Heart left ventricle (tissue), 16 donors: Measurements from ENCODE around the gene CEACAM21. TPM values are rescaled to one million over a fixed set of nuclear protein-coding genes. Genes with fewer than 3 reads are reported as not detected.

Source experiments
- ATAC-seq, 4 donors: fragments of 200-7000 bp; cut with Tn5 transposase; one replicate each; pipeline ENCODE4 v1.9.1; 2020 to 2022; ENCODE audit warnings: moderate library complexity in 4 of 4, mild to moderate bottlenecking in 3 of 4, moderate number of reproducible peaks in 1 of 4
- DNase-seq, 5 donors: peaks; one replicate each; pipeline ENCODE4 v3.0.0-alpha.2; 2020
- H3K27ac ChIP-seq, 12 donors: fragments of 200-600 bp; sonication (generic) in 4 of 12; one replicate each; pipeline versions ENCODE4 v1.5.0 to v1.8.0; 2016 to 2022; ENCODE audit warnings: mild to moderate bottlenecking in 2 of 12
- H3K27me3 ChIP-seq, 9 donors: fragments of 200-600 bp; sonication (generic) in 2 of 9; one replicate each; pipeline versions ENCODE4 v1.5.1 to v1.8.0; 2016 to 2022; ENCODE audit warnings: mild to moderate bottlenecking in 3 of 9
- H3K36me3 ChIP-seq, 9 donors: fragments of 200-600 bp; sonication (generic) in 2 of 9; one replicate each; pipeline versions ENCODE4 v1.5.0 to v1.8.0; 2018 to 2022; ENCODE audit warnings: mild to moderate bottlenecking in 2 of 9
- H3K4me1 ChIP-seq, 12 donors: fragments of 200-600 bp; sonication (generic) in 4 of 12; one replicate each; pipeline versions ENCODE4 v1.5.0 to v1.8.0; 2016 to 2022; ENCODE audit warnings: mild to moderate bottlenecking in 3 of 12
- H3K4me3 ChIP-seq, 12 donors: fragments of 200-600 bp; sonication (generic) in 4 of 12; one replicate each; pipeline versions ENCODE4 v1.5.0 to v1.8.0; 2017 to 2022; ENCODE audit warnings: mild to moderate bottlenecking in 9 of 12, moderate library complexity in 4 of 12
- H3K9me3 ChIP-seq, 12 donors: fragments of 200-600 bp; sonication (generic) in 4 of 12; one replicate each; pipeline versions ENCODE4 v1.5.0 to v1.8.0; 2016 to 2022; ENCODE audit warnings: mild to moderate bottlenecking in 1 of 12
- POLR2A ChIP-seq, 2 donors: fragments of 450-650 bp; IDR thresholded peaks; one replicate each; pipeline ENCODE4 v1.6.1; 2017; ENCODE audit warnings: antibody characterized with exemption in 2 of 2, mild to moderate bottlenecking in 2 of 2, moderate library complexity in 2 of 2
- WGBS, 4 donors: extraction: QIAGEN DNeasy Blood & Tissue Kit in 2 of 4; methylation state at CpG; one replicate each; pipeline versions ENCODE4 v1.1.5 to v1.1.7; 2013 to 2018; 5-methylcytosine and 5-hydroxymethylcytosine counted together
- intact Hi-C, 10 donors: fragments of 100-400 bp; cut with DNase I; formaldehyde crosslinking; loops; one replicate each; pipeline versions ENCODE4 v1.11.1 to v1.14.2; 2022
- polyA plus RNA-seq, 2 donors: library from polyadenylated mRNA; stranded (reverse); fragments of 200-250 nt; gene quantifications; one replicate each; pipeline ENCODE4 v1.2.3, GENCODE V29; 2013
- total RNA-seq, 9 donors: library from RNA; depleted of rRNA in 2 of 9; stranded (reverse); fragments of >200 nt in 2 of 9; fragmentation: NEBNext Ultra II Directional in 3 of 9; extraction: Animal tissue kit (Norgen Biotek cat#: 25700) in 3 of 9; gene quantifications; one replicate each; pipeline versions ENCODE4 v1.1.0 to v1.2.4, GENCODE V29; 2016 to 2023
- TF ChIP-seq, protein P1 (sequence below), 12 donors: fragments of 200-600 bp; sonication (generic) in 4 of 12; IDR thresholded peaks; one replicate each; pipeline versions ENCODE4 v1.5.0 to v1.8.0; 2018 to 2022; ENCODE audit warnings: antibody characterized with exemption in 12 of 12, mild to moderate bottlenecking in 5 of 12
- donor health status: ischemic (EF 13 %, LVEDD 7.1; RV severe dilation, severe dysfunction).
- donor health status: healthy with polysubstance abuse.
- donor health status: DM: no; HTN: yes; CAD: no.
- donor health status: DM: no; HTN: no; CAD: no.
- donor health status: ischemic (EF 25% LVEDD 6.9; RV normal size, moderate dysfunction).
- donor health status: ischemic (EF 25% LVEDD 5.7; RV mildly dilated, moderate dysfunction).
- donor health status: healthy.
- donor health status: DM: yes; HTN: yes; CAD: no.
- donor health status: ischemic (EF 35%, LVEDD 5.7; RV mildly dilated, moderate dysfunction).
- donor health status: nonischemic (EF 11% LVEDD 7.7; RV severe dilation, severe dysfunction).
- donor health status: DM: yes; HTN: yes; CAD: no.
- donor health status: PGD.
- donor health status: ischemic (EF 29% LVEDD 5.4; RV normal size, mild dysfunction).
- donor health status: nonischemic (EF 23%, LVEDD 6.1; RV moderate dilation, normal function).

The CEACAM21 gene
- total and polyA plus RNA-seq, 11 donors = 0.27 to 5.7 (median 0.56) TPM; not detected in 2

DNA sequence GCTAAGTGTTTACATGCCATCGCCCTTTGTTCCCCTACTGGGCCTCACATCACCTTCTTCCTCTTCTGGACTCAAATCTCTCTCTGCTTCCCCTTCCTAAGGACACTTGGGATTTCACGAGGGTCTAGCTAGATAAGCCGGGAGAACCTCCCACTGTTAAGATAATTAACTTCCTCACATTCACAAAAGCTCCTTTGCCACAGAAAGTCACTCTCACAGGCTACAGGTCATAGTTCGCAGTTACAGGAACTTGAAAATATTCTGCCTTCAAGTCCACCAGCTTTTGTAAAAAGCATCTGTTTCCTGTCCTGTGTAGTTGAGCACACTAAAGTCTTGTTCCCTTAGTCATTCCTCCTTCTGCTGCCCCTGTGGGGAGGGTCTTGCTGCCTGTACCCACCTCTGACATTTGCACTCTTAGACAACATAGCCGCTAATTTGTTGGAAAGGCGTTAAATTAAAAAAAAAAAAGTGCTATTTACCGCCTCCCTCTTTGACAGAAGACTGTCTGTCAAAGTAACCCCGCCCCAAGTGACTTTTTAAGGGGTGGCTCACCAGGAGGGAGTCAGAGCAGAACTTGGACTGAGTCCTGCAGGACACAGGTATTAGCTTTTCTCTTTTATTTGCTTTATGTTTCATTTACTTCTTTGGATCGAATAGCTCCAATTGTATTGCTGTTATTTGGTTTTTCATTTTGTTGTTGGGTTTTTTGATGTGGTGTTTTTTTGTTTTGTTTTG lies 26.8 kb upstream of the CEACAM21 start:
- Histone ChIP-seq H3K27ac (peak overlapping the region; percentile 23 to 93 (median 66)), H3K36me3 (no peaks in the 10 kb centered on the region), H3K9me3 (peaks cover 0 to 3% (median 0%) of the 10 kb centered on the region in 12 donors), H3K4me1 (peaks cover 0 to 92% (median 8%) of the 10 kb centered on the region in 12 donors), H3K27me3 (peaks cover 0 to 13% (median 0%) of the 10 kb centered on the region in 9 donors), H3K4me3 (peak overlapping the region in 10 of 12 donors; percentile 4 to 65 (median 36))
- 14 to 27% (median 24%) methylated on average over 9 of the region's 9 CpGs for WGBS, 4 donors
- DNase-seq (no peak), ATAC-seq (peak in 3 of 4 donors; percentile 62 to 80 (median 67))
- intact Hi-C loops = loop anchor here in 2 of 10 donors (2.0 to 10.0 kb wide), 3 partner anchors 14 to 224 kb away; partner anchors contain the start of gene ERICH4 (in 1 of the 2)
- TF ChIP-seq, protein P1, sequence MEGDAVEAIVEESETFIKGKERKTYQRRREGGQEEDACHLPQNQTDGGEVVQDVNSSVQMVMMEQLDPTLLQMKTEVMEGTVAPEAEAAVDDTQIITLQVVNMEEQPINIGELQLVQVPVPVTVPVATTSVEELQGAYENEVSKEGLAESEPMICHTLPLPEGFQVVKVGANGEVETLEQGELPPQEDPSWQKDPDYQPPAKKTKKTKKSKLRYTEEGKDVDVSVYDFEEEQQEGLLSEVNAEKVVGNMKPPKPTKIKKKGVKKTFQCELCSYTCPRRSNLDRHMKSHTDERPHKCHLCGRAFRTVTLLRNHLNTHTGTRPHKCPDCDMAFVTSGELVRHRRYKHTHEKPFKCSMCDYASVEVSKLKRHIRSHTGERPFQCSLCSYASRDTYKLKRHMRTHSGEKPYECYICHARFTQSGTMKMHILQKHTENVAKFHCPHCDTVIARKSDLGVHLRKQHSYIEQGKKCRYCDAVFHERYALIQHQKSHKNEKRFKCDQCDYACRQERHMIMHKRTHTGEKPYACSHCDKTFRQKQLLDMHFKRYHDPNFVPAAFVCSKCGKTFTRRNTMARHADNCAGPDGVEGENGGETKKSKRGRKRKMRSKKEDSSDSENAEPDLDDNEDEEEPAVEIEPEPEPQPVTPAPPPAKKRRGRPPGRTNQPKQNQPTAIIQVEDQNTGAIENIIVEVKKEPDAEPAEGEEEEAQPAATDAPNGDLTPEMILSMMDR (IDR thresholded peaks at IDR 0.05) = no peak
- TF ChIP-seq POLR2A (IDR thresholded peaks at IDR 0.05) = no peak

DNA sequence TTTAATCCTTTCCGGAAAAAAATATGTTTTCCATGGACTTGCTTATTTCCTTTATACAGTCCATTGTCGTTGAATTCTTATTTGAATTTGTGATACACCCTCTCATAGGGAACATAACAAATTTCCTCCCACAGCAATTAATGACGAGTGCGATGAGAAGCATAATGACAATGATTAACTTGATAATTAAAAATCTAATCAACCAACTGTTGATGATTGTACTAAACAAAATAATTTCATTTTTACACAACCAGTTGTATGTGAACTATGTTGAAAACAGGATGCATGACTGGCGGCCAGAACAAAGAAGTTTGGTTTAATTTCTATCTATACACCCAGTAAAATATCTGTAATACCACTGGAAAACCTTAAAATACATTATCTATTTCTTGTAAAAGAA lies 26.1 kb upstream of the CEACAM21 start:
- TF ChIP-seq, protein P1 (IDR thresholded peaks at IDR 0.05) = no peak
- no peak for TF ChIP-seq POLR2A (IDR thresholded peaks at IDR 0.05)
- peaks cover 0 to 92% (median 11%) of the 10 kb centered on the region in 12 donors for H3K4me1 ChIP-seq
- H3K27me3 ChIP-seq = peaks cover 0 to 13% (median 0%) of the 10 kb centered on the region in 9 donors
- no peaks in the 10 kb centered on the region for H3K36me3 ChIP-seq
- WGBS, 4 donors = 57 to 60% (median 58%) methylated on average over 5 of the region's 5 CpGs
- intact Hi-C loops = loop anchor here in 2 of 10 donors (2.0 to 10.0 kb wide), 3 partner anchors 13 to 225 kb away; partner anchors contain the start of gene ERICH4 (in 1 of the 2)
- ATAC-seq (no peak), DNase-seq (no peak)
- peak overlapping the region in 10 of 12 donors; percentile 4 to 65 (median 36) for H3K4me3 ChIP-seq
- H3K27ac ChIP-seq = peak overlapping the region; percentile 23 to 93 (median 66)
- peaks cover 0 to 3% (median 0%) of the 10 kb centered on the region in 12 donors for H3K9me3 ChIP-seq

DNA sequence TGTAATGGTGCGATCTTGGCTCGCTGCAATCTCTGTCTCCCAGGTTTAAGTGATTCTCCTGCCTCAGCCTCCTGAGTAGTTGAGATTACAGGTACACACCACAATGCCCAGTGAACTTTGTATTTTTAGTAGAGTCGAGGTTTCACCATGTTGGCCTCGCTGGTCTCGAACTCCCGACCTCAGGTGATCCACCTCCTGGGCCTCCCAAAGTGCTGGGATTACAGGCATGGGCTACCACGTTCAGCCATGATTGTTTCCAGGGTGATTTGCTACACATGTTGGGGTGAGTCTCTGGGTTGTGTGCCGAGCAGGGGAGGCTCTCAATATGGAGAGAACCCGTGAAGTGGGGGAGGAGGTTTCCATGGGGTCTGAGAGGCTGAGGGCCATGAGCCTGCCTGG lies 24.8 kb upstream of the CEACAM21 start:
- TF ChIP-seq, protein P1 (IDR thresholded peaks at IDR 0.05) = no peak
- no peak for TF ChIP-seq POLR2A (IDR thresholded peaks at IDR 0.05)
- ATAC-seq (no peak), DNase-seq (no peak)
- peaks cover 0 to 11% (median 0%) of the 10 kb centered on the region in 9 donors for H3K27me3 ChIP-seq
- intact Hi-C loops = no loop called here
- H3K9me3 ChIP-seq = peaks cover 0 to 3% (median 0%) of the 10 kb centered on the region in 12 donors
- no peaks in the 10 kb centered on the region for H3K36me3 ChIP-seq
- peaks cover 0 to 92% (median 11%) of the 10 kb centered on the region in 12 donors for H3K4me1 ChIP-seq
- peak overlapping the region in 3 of 12 donors; percentile 4 to 65 (median 49) for H3K4me3 ChIP-seq
- 82 to 94% (median 90%) methylated on average over 8 to 9 of the region's 9 CpGs for WGBS, 4 donors
- peak overlapping the region in 7 of 12 donors; percentile 10 to 93 (median 37) for H3K27ac ChIP-seq

DNA sequence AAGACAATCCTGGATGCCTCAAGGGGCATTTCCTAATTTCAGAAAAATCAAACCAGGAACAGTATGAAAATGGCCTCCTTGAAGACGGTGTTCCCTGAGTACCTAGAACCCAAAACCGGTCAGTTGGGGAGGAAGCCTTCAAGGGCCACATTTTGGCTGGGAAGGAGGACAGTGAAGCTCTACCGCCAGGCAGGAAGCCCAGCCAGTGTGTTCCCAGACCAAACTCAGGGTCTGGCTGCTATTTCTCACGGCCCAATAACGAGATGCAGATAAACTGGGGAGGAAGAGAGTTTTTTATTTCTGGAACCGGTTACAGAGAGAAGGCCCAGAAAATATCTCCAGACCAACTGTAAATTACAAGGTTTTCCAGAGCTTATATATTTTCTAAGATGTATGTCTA lies 24.3 kb upstream of the CEACAM21 start:
- no peak for ATAC-seq
- H3K9me3 ChIP-seq = peaks cover 0 to 3% (median 0%) of the 10 kb centered on the region in 12 donors
- H3K4me3 ChIP-seq = peak overlapping the region in 4 of 12 donors; percentile 1 to 65 (median 8)
- H3K36me3 ChIP-seq = no peaks in the 10 kb centered on the region
- H3K4me1 ChIP-seq = peaks cover 0 to 92% (median 10%) of the 10 kb centered on the region in 12 donors
- peaks cover 0 to 12% (median 0%) of the 10 kb centered on the region in 9 donors for H3K27me3 ChIP-seq
- peak overlapping the region in 8 of 12 donors; percentile 10 to 93 (median 31) for H3K27ac ChIP-seq
- intact Hi-C loops = no loop called here
- TF ChIP-seq, protein P1 (IDR thresholded peaks at IDR 0.05) = no peak
- no peak for TF ChIP-seq POLR2A (IDR thresholded peaks at IDR 0.05)
- 34 to 45% (median 40%) methylated on average over 6 of the region's 6 CpGs for WGBS, 4 donors
- DNase-seq = no peak
